Medulla oblongata (tissue), 1 donor: ENCODE data around the gene LAMA4.

Experiments used
- DNase-seq: peaks from one replicate; pipeline ENCODE4 v3.0.0-alpha.2; 2015; ENCODE audit errors: extremely low spot score

Gene LAMA4

GRCh38 chr6:112184951-112185350 lies 69.4 kb downstream of the LAMA4 start:
- no peak for DNase-seq

GRCh38 chr6:112183271-112183671 lies 71.1 kb downstream of the LAMA4 start:
- DNase-seq: no peak

GRCh38 chr6:112181130-112181529 lies 73.2 kb downstream of the LAMA4 start:
- no peak for DNase-seq

- DNase-seq: peak; percentile 93
Measured at GRCh38 chr6:112180095-112180820, 74.1 kb downstream of the LAMA4 start.

- no peak for DNase-seq
Measured at GRCh38 chr6:112179631-112180030, 74.7 kb downstream of the LAMA4 start.

GRCh38 chr6:112178846-112179245 lies 75.5 kb downstream of the LAMA4 start:
- no peak for DNase-seq

GRCh38 chr6:112177092-112177491 lies 77.3 kb downstream of the LAMA4 start:
- DNase-seq: no peak

GRCh38 chr6:112176175-112176574 lies 78.2 kb downstream of the LAMA4 start:
- no peak for DNase-seq

- DNase-seq: no peak
Measured at GRCh38 chr6:112173221-112173804, 81.1 kb downstream of the LAMA4 start.

- no peak for DNase-seq
Measured at GRCh38 chr6:112172540-112172939, 81.8 kb downstream of the LAMA4 start.

GRCh38 chr6:112169541-112169940 lies 84.8 kb downstream of the LAMA4 start:
- DNase-seq: no peak

GRCh38 chr6:112163295-112164257 lies 90.8 kb downstream of the LAMA4 start:
- DNase-seq: peak; percentile 72

- no peak for DNase-seq
Measured at GRCh38 chr6:112160745-112161144, 93.6 kb downstream of the LAMA4 start.

GRCh38 chr6:112156668-112157067 lies 97.7 kb downstream of the LAMA4 start:
- DNase-seq: no peak

GRCh38 chr6:112155886-112156285 lies 98.5 kb downstream of the LAMA4 start:
- DNase-seq: no peak

GRCh38 chr6:112154711-112155110 lies 99.7 kb downstream of the LAMA4 start:
- DNase-seq: no peak

GRCh38 chr6:112153926-112154607 lies 100.3 kb downstream of the LAMA4 start:
- DNase-seq: no peak

- peak; percentile 34 for DNase-seq
Measured at GRCh38 chr6:112150363-112150762, 104.0 kb downstream of the LAMA4 start.

- peak; percentile 6 for DNase-seq
Measured at GRCh38 chr6:112149719-112150263, 104.6 kb downstream of the LAMA4 start.

- no peak for DNase-seq
Measured at GRCh38 chr6:112149236-112149635, 105.1 kb downstream of the LAMA4 start.

GRCh38 chr6:112148103-112148502 lies 106.3 kb downstream of the LAMA4 start:
- DNase-seq: no peak
